ENCODE data around the gene CASP3.
"Not testable (repeated sequence)": the region's sequence is repeated elsewhere in the genome, so short reads cannot be mapped to it uniquely, and the experiment has no call there.

GRCh38 chr4:184657820-184658219 is 8.6 kb upstream of the CASP3 start:
- TF ChIP-seq CTCF (IDR thresholded peaks at IDR 0.05; ENCODE audit: borderline replicate concordance, extremely low read depth, low read length, poor library complexity, severe bottlenecking); EZH2 (IDR thresholded peaks at IDR 0.05; ENCODE audit: borderline replicate concordance, low read depth, low read length, severe bottlenecking): not testable (repeated sequence)
